ENCODE data around the gene CEP192.
"Not testable (repeated sequence)": the region's sequence is repeated elsewhere in the genome, so short reads cannot be mapped to it uniquely, and the experiment has no call there.

Gene CEP192

GRCh38 chr18:13032173-13032572 lies 41.0 kb downstream of the CEP192 start:
- DNase-seq: no peak

GRCh38 chr18:13035249-13035914 lies 44.2 kb downstream of the CEP192 start:
- DNase-seq: no peak

- DNase-seq: no peak
Measured at GRCh38 chr18:13036622-13037320, 45.6 kb downstream of the CEP192 start.

- DNase-seq: no peak
Measured at GRCh38 chr18:13039806-13040205, 48.6 kb downstream of the CEP192 start.

- DNase-seq: no peak
Measured at GRCh38 chr18:13043066-13043465, 51.9 kb downstream of the CEP192 start.

- DNase-seq: no peak
Measured at GRCh38 chr18:13048061-13048595, 57.0 kb downstream of the CEP192 start.

- no peak for DNase-seq
Measured at GRCh38 chr18:13051159-13051558, 60.0 kb downstream of the CEP192 start.

- DNase-seq: no peak
Measured at GRCh38 chr18:13051950-13052349, 60.8 kb downstream of the CEP192 start.

- no peak for DNase-seq
Measured at GRCh38 chr18:13054336-13054735, 63.2 kb downstream of the CEP192 start.

GRCh38 chr18:13061630-13062189 lies 70.5 kb downstream of the CEP192 start:
- no peak for DNase-seq

GRCh38 chr18:13067124-13067523 lies 76.0 kb downstream of the CEP192 start:
- DNase-seq: no peak

GRCh38 chr18:13067966-13068365 lies 76.8 kb downstream of the CEP192 start:
- no peak for DNase-seq

GRCh38 chr18:13070460-13070859 lies 79.3 kb downstream of the CEP192 start:
- DNase-seq: no peak

- no peak for DNase-seq
Measured at GRCh38 chr18:13076886-13077285, 85.7 kb downstream of the CEP192 start.

GRCh38 chr18:13077473-13077872 lies 86.3 kb downstream of the CEP192 start:
- no peak for DNase-seq

- not testable (repeated sequence) for DNase-seq
Measured at GRCh38 chr18:13078065-13078464, 86.9 kb downstream of the CEP192 start.

- no peak for DNase-seq
Measured at GRCh38 chr18:13086906-13087305, 95.7 kb downstream of the CEP192 start.

- no peak for DNase-seq
Measured at GRCh38 chr18:13095466-13095865, 104.3 kb downstream of the CEP192 start.

- DNase-seq: no peak
Measured at GRCh38 chr18:13096232-13096631, 105.1 kb downstream of the CEP192 start.

GRCh38 chr18:13096719-13097118 lies 105.6 kb downstream of the CEP192 start:
- DNase-seq: no peak

GRCh38 chr18:13098104-13098503 lies 106.9 kb downstream of the CEP192 start:
- not testable (repeated sequence) for DNase-seq

GRCh38 chr18:13099113-13099512 lies 108.0 kb downstream of the CEP192 start:
- DNase-seq: no peak

- no peak for DNase-seq
Measured at GRCh38 chr18:13100942-13101658, 109.9 kb downstream of the CEP192 start.
